HG03520 (cell line): ENCODE results near the gene PLPP4.

Source experiments
- ATAC-seq: cut with Tn5 transposase; IDR thresholded peaks from one replicate; pipeline ENCODE4 v1.9.1; 2021; ENCODE audit warnings: mild to moderate bottlenecking, moderate library complexity; ENCODE audit not compliant: unreplicated experiment

The PLPP4 gene

GRCh38 chr10:120607016-120607709 lies 150.1 kb downstream of the PLPP4 start:
- peak; percentile 14 for ATAC-seq

DNA sequence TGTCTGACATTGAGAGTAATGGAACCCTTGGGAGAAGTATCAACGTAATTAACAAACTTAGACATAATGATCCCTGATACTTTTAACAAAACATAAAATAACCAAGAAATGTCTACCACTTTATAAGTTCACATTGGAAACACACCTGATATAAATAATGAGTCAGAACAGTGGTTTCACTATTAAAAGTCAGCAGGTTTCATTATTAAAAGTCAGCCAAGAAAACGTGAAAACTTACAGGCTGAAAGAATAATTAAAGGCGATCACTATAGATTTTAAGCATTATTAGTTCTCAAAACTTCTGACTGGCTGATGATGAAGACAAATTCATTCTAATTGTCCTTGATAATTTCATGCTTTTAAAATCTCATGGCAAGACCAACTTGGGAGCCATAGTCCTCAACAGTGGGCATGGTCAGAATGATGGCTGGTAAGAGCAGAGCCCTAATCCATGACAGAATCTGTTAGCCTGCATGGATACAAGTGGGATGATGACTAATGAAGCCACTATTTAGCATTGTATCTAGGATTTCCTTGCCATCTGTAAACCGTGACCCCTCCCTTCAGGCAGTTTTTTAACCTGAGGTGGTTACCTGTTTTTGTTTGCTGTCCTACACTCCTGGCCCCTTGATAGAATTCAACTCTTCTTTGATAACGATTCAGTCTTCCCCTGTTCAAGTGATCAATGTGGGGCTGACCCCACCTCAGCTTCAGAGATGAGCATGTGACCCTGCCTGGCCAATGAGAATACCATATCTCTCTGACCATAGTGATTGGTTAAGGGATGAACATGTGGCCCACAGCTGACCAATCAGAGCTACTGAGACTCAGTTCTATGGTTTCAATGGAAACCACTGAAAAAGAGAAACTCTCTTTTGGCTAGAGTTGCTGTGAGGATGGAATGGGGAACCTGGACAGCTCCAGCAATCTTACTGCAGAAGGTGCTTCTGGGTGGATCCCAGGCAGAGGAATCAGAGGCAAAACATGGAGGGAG lies 151.0 kb downstream of the PLPP4 start:
- ATAC-seq: peak; percentile 57

- ATAC-seq: no peak
Measured at GRCh38 chr10:120609006-120609405, 152.0 kb downstream of the PLPP4 start.

DNA sequence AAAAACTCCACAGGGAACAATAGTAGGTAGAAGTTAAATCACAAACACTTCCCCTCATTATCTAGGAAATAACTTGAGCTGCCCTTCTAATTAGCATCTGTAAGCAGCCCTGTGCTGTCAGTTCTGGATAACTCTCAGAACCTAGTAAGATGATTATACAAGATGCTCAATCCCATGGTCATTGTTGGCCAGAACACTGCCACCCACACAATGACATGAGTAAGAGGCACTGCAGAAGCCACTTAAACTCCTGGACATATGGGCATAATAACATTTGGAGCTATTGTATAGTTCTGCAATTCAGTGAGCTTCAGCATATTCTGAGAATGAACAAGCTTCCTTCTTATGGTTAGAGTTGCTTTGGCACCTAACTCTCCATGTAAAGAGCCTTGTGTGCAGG lies 153.8 kb downstream of the PLPP4 start:
- ATAC-seq: no peak

GRCh38 chr10:120612756-120613155 lies 155.7 kb downstream of the PLPP4 start:
- no peak for ATAC-seq

DNA sequence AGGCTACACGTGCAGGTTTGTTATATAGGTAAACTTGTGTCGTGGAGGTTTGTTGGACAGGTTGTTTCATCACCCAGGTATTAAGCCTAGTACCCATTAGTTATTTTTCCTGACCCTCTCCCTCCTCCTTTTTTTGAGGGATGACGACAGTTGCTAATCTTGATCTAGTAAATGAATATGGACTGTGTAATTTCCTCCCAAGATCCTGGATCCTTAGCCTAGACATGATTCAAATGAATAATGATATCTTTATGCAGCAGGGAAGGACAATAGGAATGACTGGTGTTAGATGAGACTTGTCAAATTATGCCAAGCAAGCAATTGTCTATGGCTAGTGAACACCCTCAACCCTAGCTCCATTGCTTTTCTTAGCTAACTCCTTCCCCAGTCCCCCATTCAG lies 156.2 kb downstream of the PLPP4 start:
- ATAC-seq: no peak

GRCh38 chr10:120614680-120615079 lies 157.7 kb downstream of the PLPP4 start:
- no peak for ATAC-seq

GRCh38 chr10:120616311-120616911 lies 159.4 kb downstream of the PLPP4 start:
- ATAC-seq: no peak

DNA sequence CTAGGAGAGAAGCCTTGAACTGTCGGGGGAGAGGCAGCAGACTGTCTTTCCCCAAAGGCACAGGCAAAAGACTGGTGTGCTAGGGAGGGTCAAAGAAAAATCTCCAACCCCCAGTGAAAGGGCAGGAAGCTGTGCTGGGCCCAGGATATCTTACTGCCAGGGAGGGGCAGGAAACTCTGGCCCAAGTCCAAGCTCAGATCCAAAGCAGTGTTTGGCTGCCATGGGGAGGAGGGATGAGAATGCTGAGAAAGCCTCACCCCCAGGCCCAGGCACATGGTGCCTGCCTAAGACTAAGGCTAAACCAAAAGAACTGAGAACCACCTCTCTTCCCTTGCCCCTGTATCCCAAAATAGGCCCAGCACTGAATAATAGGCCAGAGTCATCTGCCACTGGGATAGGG lies 171.2 kb downstream of the PLPP4 start:
- no peak for ATAC-seq

- no peak for ATAC-seq
Measured at GRCh38 chr10:120630266-120630665, 173.2 kb downstream of the PLPP4 start.

- no peak for ATAC-seq
Measured at GRCh38 chr10:120632047-120632446, 175.0 kb downstream of the PLPP4 start.

GRCh38 chr10:120632942-120633341 lies 175.9 kb downstream of the PLPP4 start:
- no peak for ATAC-seq

DNA sequence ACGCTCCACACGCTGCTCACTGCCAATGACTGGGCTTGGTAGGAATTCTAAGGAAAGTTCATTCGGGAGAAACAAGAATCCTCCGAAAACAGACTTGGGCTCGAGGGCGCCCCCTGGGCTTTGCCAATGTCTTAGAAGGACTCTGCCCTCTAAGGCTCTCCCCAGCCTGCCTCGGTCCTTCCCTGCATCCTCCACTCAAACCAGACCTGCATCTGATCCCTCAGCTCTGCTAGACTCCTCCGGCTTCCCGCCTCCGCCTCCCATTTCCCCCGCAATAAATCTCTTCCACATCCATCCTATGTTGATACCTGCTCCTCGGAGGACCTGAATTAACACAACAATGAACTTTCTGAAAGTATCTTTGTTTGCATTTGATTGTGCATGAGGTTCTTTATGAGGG lies 177.6 kb downstream of the PLPP4 start:
- no peak for ATAC-seq
